HL-60 (cell line): ENCODE results near the gene ROBO4.

Source experiments
- GABPA ChIP-seq: IDR thresholded peaks from 2 replicates; pipeline ENCODE4 v1.6.1; 2012; ENCODE audit warnings: low read depth
- POLR2AphosphoS5 ChIP-seq: IDR thresholded peaks from 2 replicates; pipeline ENCODE4 v1.6.1; 2012; ENCODE audit warnings: low read depth
- SPI1 ChIP-seq: IDR thresholded peaks from 2 replicates; pipeline ENCODE4 v1.6.1; 2012; ENCODE audit warnings: low read depth, mild to moderate bottlenecking, borderline replicate concordance
- TF ChIP-seq, protein P1 (sequence below): IDR thresholded peaks from one replicate; pipeline ENCODE4 v1.5.1; 2011; ENCODE audit warnings: low read length, control low read depth, inconsistent platforms; ENCODE audit not compliant: insufficient read depth
- TF ChIP-seq, protein P2 (sequence below): IDR thresholded peaks from 2 replicates; pipeline ENCODE4 v1.6.1; 2012; ENCODE audit warnings: low read depth; ENCODE audit not compliant: insufficient replicate concordance

DNA sequence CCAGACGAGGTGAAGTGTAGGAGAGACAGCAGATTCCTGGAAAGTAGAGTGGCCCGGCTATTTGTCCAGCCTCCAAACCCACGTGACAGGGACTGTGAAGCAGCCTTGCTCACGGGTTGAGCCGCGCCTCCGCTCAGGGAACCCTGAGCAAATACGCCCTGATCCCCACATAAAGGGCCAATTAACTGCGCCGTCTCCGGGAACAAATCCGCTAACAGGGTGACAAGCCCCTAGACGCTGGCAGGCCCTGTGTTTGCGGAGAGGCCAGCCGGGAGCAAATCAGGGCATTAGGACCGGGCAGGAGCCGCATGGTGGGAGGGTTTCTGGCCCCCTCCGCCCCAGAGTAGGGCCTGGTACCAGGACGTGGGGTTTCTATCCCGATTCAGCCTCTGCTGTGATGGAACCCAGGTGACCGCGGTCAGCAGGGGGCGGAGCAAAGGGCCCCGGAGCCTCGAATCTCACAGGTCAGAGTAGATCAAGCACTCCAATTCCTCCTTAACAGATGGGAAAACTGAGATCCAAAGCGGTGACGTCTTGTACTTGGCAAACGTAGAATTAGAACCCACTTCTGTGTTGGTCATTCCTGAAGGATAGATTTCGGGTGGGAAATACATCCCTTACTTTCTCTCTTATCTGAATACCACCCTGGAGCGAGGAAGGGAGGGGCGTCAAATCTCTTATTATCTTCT, 34.4 kb downstream of the ROBO4 start:
- TF ChIP-seq, protein P1, sequence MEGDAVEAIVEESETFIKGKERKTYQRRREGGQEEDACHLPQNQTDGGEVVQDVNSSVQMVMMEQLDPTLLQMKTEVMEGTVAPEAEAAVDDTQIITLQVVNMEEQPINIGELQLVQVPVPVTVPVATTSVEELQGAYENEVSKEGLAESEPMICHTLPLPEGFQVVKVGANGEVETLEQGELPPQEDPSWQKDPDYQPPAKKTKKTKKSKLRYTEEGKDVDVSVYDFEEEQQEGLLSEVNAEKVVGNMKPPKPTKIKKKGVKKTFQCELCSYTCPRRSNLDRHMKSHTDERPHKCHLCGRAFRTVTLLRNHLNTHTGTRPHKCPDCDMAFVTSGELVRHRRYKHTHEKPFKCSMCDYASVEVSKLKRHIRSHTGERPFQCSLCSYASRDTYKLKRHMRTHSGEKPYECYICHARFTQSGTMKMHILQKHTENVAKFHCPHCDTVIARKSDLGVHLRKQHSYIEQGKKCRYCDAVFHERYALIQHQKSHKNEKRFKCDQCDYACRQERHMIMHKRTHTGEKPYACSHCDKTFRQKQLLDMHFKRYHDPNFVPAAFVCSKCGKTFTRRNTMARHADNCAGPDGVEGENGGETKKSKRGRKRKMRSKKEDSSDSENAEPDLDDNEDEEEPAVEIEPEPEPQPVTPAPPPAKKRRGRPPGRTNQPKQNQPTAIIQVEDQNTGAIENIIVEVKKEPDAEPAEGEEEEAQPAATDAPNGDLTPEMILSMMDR = no peak
- TF ChIP-seq POLR2AphosphoS5 = no peak
- TF ChIP-seq, protein P2, sequence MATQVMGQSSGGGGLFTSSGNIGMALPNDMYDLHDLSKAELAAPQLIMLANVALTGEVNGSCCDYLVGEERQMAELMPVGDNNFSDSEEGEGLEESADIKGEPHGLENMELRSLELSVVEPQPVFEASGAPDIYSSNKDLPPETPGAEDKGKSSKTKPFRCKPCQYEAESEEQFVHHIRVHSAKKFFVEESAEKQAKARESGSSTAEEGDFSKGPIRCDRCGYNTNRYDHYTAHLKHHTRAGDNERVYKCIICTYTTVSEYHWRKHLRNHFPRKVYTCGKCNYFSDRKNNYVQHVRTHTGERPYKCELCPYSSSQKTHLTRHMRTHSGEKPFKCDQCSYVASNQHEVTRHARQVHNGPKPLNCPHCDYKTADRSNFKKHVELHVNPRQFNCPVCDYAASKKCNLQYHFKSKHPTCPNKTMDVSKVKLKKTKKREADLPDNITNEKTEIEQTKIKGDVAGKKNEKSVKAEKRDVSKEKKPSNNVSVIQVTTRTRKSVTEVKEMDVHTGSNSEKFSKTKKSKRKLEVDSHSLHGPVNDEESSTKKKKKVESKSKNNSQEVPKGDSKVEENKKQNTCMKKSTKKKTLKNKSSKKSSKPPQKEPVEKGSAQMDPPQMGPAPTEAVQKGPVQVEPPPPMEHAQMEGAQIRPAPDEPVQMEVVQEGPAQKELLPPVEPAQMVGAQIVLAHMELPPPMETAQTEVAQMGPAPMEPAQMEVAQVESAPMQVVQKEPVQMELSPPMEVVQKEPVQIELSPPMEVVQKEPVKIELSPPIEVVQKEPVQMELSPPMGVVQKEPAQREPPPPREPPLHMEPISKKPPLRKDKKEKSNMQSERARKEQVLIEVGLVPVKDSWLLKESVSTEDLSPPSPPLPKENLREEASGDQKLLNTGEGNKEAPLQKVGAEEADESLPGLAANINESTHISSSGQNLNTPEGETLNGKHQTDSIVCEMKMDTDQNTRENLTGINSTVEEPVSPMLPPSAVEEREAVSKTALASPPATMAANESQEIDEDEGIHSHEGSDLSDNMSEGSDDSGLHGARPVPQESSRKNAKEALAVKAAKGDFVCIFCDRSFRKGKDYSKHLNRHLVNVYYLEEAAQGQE = no peak
- TF ChIP-seq SPI1 = no peak
- TF ChIP-seq GABPA = no peak
